ENCODE measurements around the gene SLC12A7.

DNA sequence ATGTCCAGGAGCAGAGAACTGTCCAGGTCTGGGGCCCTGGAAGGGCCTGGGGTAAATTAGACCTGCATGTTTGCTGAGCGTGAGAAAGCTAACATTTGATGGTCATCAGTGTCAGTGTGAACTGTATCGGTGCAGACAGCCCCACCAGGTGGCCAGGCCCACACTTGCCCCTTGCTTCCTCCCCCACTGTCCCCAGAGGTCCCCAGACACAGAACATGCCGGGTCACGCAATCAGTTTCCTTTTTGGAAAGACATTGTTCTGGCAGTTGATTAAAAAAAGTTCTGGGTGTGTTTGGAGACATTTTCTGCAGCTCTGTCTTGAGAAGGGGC, 101.7 kb downstream of the SLC12A7 start:
- TF ChIP-seq, protein P1, sequence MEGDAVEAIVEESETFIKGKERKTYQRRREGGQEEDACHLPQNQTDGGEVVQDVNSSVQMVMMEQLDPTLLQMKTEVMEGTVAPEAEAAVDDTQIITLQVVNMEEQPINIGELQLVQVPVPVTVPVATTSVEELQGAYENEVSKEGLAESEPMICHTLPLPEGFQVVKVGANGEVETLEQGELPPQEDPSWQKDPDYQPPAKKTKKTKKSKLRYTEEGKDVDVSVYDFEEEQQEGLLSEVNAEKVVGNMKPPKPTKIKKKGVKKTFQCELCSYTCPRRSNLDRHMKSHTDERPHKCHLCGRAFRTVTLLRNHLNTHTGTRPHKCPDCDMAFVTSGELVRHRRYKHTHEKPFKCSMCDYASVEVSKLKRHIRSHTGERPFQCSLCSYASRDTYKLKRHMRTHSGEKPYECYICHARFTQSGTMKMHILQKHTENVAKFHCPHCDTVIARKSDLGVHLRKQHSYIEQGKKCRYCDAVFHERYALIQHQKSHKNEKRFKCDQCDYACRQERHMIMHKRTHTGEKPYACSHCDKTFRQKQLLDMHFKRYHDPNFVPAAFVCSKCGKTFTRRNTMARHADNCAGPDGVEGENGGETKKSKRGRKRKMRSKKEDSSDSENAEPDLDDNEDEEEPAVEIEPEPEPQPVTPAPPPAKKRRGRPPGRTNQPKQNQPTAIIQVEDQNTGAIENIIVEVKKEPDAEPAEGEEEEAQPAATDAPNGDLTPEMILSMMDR (IDR thresholded peaks at IDR 0.05), result peak in 1 of 4 experiments; percentile 26
- no peak for TF ChIP-seq POLR2A (IDR thresholded peaks at IDR 0.05)
- TF ChIP-seq POLR2AphosphoS5 (IDR thresholded peaks at IDR 0.05), result no peak
- TF ChIP-seq EP300 (IDR thresholded peaks at IDR 0.05), result no peak
